GM19240 (cell line): ENCODE results near the gene XDH.

Experiments used
- DNase-seq: peaks from one replicate; pipeline ENCODE4 v3.0.0; 2011; ENCODE audit warnings: low spot score; ENCODE audit not compliant: insufficient read length

Gene XDH

GRCh38 chr2:31366733-31367132 is 47.8 kb downstream of the XDH start:
- DNase-seq = no peak

GRCh38 chr2:31365834-31366505 is 48.6 kb downstream of the XDH start:
- no peak for DNase-seq

GRCh38 chr2:31365348-31365747 is 49.2 kb downstream of the XDH start:
- DNase-seq = no peak

- no peak for DNase-seq
Measured at GRCh38 chr2:31363956-31364750, 50.4 kb downstream of the XDH start.

- DNase-seq = no peak
Measured at GRCh38 chr2:31362581-31362980, 52.0 kb downstream of the XDH start.

- DNase-seq = no peak
Measured at GRCh38 chr2:31359229-31359628, 55.3 kb downstream of the XDH start.

- DNase-seq = no peak
Measured at GRCh38 chr2:31354837-31355236, 59.7 kb downstream of the XDH start.

- no peak for DNase-seq
Measured at GRCh38 chr2:31353179-31353578, 61.4 kb downstream of the XDH start.

GRCh38 chr2:31349684-31350083 is 64.9 kb downstream of the XDH start:
- DNase-seq = no peak

GRCh38 chr2:31349160-31349559 is 65.4 kb downstream of the XDH start:
- no peak for DNase-seq

- DNase-seq = no peak
Measured at GRCh38 chr2:31348618-31349017, 65.9 kb downstream of the XDH start.

GRCh38 chr2:31347750-31348149 is 66.8 kb downstream of the XDH start:
- DNase-seq = no peak

GRCh38 chr2:31347319-31347718 is 67.2 kb downstream of the XDH start:
- DNase-seq = no peak

GRCh38 chr2:31344447-31344846 is 70.1 kb downstream of the XDH start:
- no peak for DNase-seq

GRCh38 chr2:31341351-31341750 is 73.2 kb downstream of the XDH start:
- DNase-seq = no peak

- no peak for DNase-seq
Measured at GRCh38 chr2:31339696-31340095, 74.8 kb downstream of the XDH start.

- DNase-seq = no peak
Measured at GRCh38 chr2:31337860-31338259, 76.7 kb downstream of the XDH start.

- DNase-seq = no peak
Measured at GRCh38 chr2:31337197-31337596, 77.3 kb downstream of the XDH start.

- no peak for DNase-seq
Measured at GRCh38 chr2:31335921-31336585, 78.5 kb downstream of the XDH start.

- no peak for DNase-seq
Measured at GRCh38 chr2:31334311-31335026, 80.1 kb downstream of the XDH start.

- peak; percentile 46 for DNase-seq
Measured at GRCh38 chr2:31333527-31334183, 80.9 kb downstream of the XDH start.
